BLaER1 (cell line): ENCODE results near the gene NELFA.

Experiments used
- H3K27ac ChIP-seq: shearing (Covaris generic); formaldehyde crosslinking; 2 replicates; pipeline ENCODE4 v1.8.1; 2022
- H3K27me3 ChIP-seq: shearing (Covaris generic); formaldehyde crosslinking; 2 replicates; pipeline ENCODE4 v1.8.1; 2022
- H3K36me3 ChIP-seq: shearing (Covaris generic); formaldehyde crosslinking; 2 replicates; pipeline ENCODE4 v1.8.1; 2022
- H3K4me1 ChIP-seq: shearing (Covaris generic); formaldehyde crosslinking; 2 replicates; pipeline ENCODE4 v1.8.1; 2022
- H3K4me2 ChIP-seq: shearing (Covaris generic); formaldehyde crosslinking; 2 replicates; pipeline ENCODE4 v1.8.1; 2022
- H3K4me3 ChIP-seq: shearing (Covaris generic); formaldehyde crosslinking; 2 replicates; pipeline ENCODE4 v1.8.1; 2022
- H3K9ac ChIP-seq: shearing (Covaris generic); formaldehyde crosslinking; 2 replicates; pipeline ENCODE4 v1.8.1; 2022
- H3K9me3 ChIP-seq: shearing (Covaris generic); formaldehyde crosslinking; 2 replicates; pipeline ENCODE4 v1.8.1; 2022
- H4K20me1 ChIP-seq: shearing (Covaris generic); formaldehyde crosslinking; 2 replicates; pipeline ENCODE4 v1.8.1; 2022
- Cebpa-rat ChIP-seq: shearing (Covaris generic); IDR thresholded peaks from 2 replicates; pipeline ENCODE4 v1.8.1; 2022

Gene NELFA

DNA sequence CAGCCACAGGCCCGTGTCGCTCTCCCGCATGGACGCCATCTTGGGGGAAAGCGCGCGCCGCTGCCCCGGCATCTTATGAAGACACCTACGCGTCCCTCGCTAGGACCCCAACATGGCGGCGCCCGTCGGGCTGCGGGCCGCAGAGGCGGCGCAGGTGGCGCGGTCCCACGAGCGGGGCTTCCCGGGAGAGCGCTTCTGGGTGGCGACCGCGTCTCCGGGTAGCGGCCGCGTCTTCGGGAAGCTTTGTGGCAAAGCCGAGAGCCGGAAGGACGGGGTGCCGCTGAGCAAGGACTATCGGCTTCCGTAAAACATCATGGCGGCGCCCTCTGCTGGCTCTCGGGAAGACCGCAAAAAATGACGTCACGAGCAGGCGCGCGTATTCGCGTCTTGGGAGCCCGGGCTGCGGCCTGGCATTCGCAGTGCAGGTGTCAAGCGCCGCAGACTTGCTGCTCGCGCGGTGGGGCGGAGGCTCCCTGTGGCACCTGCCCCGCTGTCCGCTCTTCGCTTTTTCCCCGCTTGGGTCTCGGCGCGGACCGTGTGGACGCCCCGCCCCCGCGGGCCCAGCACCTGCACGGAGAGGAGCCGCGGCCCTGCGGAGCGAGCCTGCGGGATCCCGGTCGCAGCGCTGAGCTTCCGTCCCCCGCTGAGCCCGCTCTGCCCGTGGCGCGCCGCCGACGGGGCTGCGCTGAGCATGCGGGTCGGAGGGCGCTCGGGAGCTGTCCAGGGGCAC lies at the start of gene NELFA:
TSS of gene NELFA (minus strand) at position 54 of the 730 bp plus-strand sequence. CDS start at position 39, 15 bp downstream.
- peaks cover 33% of the 10 kb centered on the region for H3K36me3 ChIP-seq
- H3K27me3 ChIP-seq: no peaks in the 10 kb centered on the region
- peak within 1 kb of the TSS; percentile 91 for H3K4me3 ChIP-seq
- peaks cover 39% of the 10 kb centered on the region for H4K20me1 ChIP-seq
- TF ChIP-seq Cebpa-rat: no peak
- H3K9me3 ChIP-seq: no peaks in the 10 kb centered on the region
- H3K4me2 ChIP-seq: peak within 1 kb of the TSS; percentile 85
- H3K9ac ChIP-seq: peak within 1 kb of the TSS; percentile 98
- peak within 1 kb of the TSS; percentile 99 for H3K27ac ChIP-seq
- peaks cover 33% of the 10 kb centered on the region for H3K4me1 ChIP-seq

DNA sequence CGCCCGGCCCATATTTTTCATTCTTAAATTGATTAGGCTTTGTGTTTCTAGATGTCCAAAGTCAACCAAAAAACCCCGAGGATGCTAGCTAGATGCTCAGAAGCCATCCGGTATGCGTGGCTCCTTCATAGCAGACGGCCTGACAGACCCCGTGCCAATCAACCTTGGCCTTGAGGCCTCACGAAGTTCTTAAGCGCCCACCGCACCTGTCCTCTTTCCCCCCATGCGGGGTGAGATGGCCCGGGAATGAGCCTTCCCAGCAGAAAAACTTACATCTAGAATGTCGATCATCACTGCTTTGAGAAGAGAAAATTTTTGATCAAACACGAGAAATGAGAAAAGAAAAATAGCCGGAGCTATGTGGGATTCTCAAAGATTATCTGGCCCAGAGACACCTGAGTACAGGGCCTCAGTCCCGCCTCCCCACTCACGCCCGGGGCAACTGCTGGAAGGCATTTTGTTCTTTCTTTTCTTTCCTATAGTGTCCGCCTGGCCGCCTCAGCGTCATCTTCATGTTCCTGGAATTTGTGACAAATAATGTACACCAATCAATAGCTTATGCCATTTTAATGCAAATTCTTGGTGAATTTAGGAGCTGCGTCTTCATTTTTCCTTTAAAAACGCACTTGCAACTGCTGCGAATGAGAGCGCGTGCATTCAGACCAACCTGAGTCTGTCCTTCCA lies 48.8 kb upstream of the NELFA start:
- peaks cover 39% of the 10 kb centered on the region for H3K27me3 ChIP-seq
- H3K27ac ChIP-seq: no peak overlapping the region
- no peaks in the 10 kb centered on the region for H3K9me3 ChIP-seq
- H3K4me3 ChIP-seq: no peak overlapping the region
- no peak overlapping the region for H3K9ac ChIP-seq
- H3K36me3 ChIP-seq: no peaks in the 10 kb centered on the region
- no peak for TF ChIP-seq Cebpa-rat
- H4K20me1 ChIP-seq: peaks cover 19% of the 10 kb centered on the region
- H3K4me2 ChIP-seq: no peak overlapping the region; the same call in 1 of the 2 replicates
- H3K4me1 ChIP-seq: peaks cover 24% of the 10 kb centered on the region

DNA sequence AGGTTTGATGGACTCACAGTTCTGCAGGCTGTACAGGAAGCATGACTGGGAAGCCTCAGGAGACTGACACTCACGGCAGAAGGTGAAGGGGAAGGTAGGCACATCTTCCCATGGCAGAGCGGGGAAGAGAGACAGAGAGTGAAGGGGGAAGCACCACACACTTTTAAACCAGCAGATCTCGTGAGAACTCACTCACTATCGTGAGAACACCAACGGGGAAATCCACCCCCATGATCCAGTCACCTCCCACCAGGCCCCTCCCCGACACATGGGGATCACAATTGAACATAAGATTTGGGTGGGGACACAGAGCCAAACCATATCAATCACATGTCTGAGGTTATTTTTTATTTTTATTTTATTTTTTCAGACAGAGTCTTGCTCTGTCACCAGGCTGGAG lies 45.4 kb upstream of the NELFA start:
- no peaks in the 10 kb centered on the region; the same call in 1 of the 2 replicates for H3K4me1 ChIP-seq
- no peak overlapping the region for H3K27ac ChIP-seq
- H3K4me2 ChIP-seq: no peak overlapping the region
- no peak overlapping the region for H3K4me3 ChIP-seq
- H3K9me3 ChIP-seq: no peaks in the 10 kb centered on the region
- peaks cover 25% of the 10 kb centered on the region for H3K27me3 ChIP-seq
- H3K9ac ChIP-seq: no peak overlapping the region
- no peaks in the 10 kb centered on the region for H3K36me3 ChIP-seq
- H4K20me1 ChIP-seq: no peaks in the 10 kb centered on the region
- no peak for TF ChIP-seq Cebpa-rat

DNA sequence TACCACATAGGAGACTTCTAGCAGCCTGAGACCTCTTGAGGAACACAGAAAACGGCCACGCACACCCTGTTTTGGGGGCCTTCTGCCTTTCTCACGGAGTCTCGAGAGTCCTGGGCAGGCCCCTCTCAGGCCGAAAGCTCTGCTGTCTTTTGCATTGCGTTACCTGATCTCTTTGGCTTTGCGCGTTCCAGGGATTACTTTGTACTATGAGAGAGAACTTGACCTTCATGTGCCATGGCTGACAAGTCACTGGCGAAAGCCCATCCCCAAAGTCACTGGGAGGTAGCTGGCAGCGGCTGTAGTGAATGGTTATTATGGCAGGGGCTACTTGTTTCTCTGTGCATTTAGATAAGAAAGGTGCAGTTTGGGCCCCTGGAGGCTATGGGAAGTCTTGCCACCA lies 42.3 kb upstream of the NELFA start:
- Histone ChIP-seq H3K36me3 (no peaks in the 10 kb centered on the region), H3K27ac (no peak overlapping the region), H3K4me3 (no peak overlapping the region), H3K9ac (no peak overlapping the region), H3K9me3 (no peaks in the 10 kb centered on the region), H3K4me2 (no peak overlapping the region), H3K27me3 (peaks cover 7% of the 10 kb centered on the region; the same call in 1 of the 2 replicates), H4K20me1 (0 out of 2 replicates have a peak, but pooled peaks cover 2% of the 10 kb centered on the region), H3K4me1 (peaks cover 12% of the 10 kb centered on the region)
- no peak for TF ChIP-seq Cebpa-rat

DNA sequence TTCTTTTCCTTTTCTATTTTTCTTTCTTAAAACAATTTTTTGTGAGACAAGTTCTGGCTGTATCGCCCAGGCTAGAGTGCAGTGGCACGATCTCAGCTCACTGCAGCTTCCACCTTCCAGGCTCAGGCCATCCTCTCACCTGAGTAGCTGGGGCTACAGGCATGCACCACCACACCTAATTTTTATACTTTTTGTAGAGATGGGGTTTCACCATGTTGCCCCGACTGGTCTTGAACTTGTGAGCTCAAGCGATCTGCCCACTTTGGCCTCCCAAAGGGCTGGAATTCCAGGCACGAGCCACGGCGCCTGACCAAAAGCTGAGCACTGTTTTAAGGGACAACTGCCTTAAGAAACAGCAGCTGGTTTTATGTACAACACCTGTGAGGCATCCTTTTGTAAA lies 41.0 kb upstream of the NELFA start:
- no peak for TF ChIP-seq Cebpa-rat
- Histone ChIP-seq H3K4me1 (peaks cover 25% of the 10 kb centered on the region), H4K20me1 (peaks cover 11% of the 10 kb centered on the region), H3K27ac (no peak overlapping the region), H3K4me2 (no peak overlapping the region), H3K9ac (no peak overlapping the region), H3K27me3 (peaks cover 6% of the 10 kb centered on the region; the same call in 1 of the 2 replicates), H3K9me3 (no peaks in the 10 kb centered on the region), H3K4me3 (no peak overlapping the region), H3K36me3 (peaks cover under 1% of the 10 kb centered on the region; the same call in 1 of the 2 replicates)

DNA sequence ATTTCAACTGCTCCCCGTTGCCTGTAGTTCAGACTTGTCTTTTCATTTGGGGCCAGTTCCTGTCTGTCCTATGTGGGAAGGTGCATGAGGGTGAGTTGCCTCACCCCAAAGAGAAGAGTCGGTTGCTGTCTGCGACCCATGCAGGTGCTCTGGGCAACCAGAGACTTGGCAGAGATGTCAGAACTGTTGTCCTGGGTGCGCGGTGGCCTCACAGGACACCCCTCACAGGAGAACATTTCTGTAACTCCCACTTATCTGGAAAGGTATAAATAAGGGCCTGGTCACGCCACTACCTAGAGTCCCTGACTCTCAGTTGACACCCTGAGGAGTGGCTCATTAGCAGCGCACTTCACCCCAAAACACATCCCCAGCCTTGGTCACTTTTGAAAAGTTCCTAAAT lies 40.6 kb upstream of the NELFA start:
- no peak overlapping the region for H3K4me2 ChIP-seq
- peaks cover 5% of the 10 kb centered on the region for H3K36me3 ChIP-seq
- peaks cover 15% of the 10 kb centered on the region for H4K20me1 ChIP-seq
- no peak overlapping the region for H3K27ac ChIP-seq
- H3K27me3 ChIP-seq: peaks cover 6% of the 10 kb centered on the region; the same call in 1 of the 2 replicates
- H3K4me3 ChIP-seq: no peak overlapping the region
- no peak for TF ChIP-seq Cebpa-rat
- no peak overlapping the region for H3K9ac ChIP-seq
- peaks cover 29% of the 10 kb centered on the region for H3K4me1 ChIP-seq
- H3K9me3 ChIP-seq: no peaks in the 10 kb centered on the region

DNA sequence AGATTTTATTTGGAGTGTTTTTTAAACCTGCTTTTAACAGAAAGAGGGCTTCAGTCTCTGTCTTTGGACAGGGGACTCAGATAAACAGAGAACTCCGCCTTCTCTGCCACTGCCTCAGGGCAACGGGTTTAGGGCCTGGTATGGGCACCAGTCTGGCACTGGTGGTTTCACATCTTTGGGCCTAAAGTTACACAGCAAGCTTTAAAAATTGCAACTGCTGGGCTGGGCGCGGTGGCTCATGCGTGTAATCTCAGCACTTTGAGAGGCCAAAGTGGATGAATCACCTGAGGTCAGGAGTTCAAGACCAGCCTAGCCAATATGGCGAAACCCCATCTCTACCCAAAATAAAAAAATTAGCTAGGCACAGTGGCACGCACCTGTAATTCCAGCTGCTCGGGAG lies 40.1 kb upstream of the NELFA start:
- no peak overlapping the region for H3K9ac ChIP-seq
- no peak overlapping the region for H3K27ac ChIP-seq

DNA sequence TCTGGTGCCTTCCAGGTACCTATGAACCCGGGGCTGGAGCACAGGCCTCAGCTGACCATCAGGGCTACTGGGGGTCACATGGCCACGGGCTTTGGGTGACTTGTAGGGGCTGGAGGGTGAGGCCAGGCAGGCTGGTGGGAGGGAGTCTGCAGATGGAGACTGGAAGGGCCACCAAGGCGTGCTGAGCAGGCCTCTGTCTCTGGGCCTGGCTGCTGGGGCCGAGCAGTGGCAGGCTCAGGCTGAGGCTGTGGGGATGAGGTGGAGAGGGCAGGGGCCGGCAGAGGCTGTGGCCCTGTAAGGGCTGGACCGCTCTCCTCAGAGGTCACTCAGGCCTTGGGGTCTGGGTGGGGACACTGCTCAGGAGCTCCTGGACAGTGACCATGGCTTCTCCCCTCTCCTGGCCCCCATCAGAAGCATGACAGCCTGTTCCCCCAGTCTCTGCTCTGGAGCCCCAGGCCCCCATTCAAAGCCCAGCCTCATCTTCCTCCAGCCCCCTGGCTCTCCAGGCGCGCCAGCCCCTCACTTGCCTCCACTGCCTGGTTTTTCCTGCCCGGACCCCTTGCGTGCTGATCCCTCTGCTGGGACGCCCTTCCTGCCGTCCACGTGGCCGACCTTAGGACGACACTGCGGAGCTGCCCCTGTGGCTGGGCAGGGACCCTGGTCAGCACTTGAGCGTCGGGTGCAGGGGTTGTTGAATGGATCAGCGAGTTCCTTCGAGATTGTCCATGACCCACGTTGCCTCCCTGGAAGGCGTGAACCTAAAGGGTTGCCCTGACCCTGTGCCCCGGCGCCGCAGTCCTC lies 39.2 kb upstream of the NELFA start:
- TF ChIP-seq Cebpa-rat: no peak
- Histone ChIP-seq H3K9me3 (no peaks in the 10 kb centered on the region), H3K27ac (no peak overlapping the region), H3K4me3 (no peak overlapping the region), H3K9ac (no peak overlapping the region), H3K4me1 (peaks cover 43% of the 10 kb centered on the region), H3K4me2 (no peak overlapping the region), H3K36me3 (peaks cover 13% of the 10 kb centered on the region), H3K27me3 (peaks cover 6% of the 10 kb centered on the region; the same call in 1 of the 2 replicates), H4K20me1 (peaks cover 29% of the 10 kb centered on the region)

More for the DNA sequence above, 40.1 kb upstream of the NELFA start:
- Histone ChIP-seq H3K27me3 (peaks cover 6% of the 10 kb centered on the region; the same call in 1 of the 2 replicates), H3K9me3 (no peaks in the 10 kb centered on the region), H3K36me3 (peaks cover 11% of the 10 kb centered on the region), H3K4me2 (no peak overlapping the region), H3K4me1 (peaks cover 35% of the 10 kb centered on the region), H3K4me3 (no peak overlapping the region), H4K20me1 (peaks cover 21% of the 10 kb centered on the region)
- no peak for TF ChIP-seq Cebpa-rat

DNA sequence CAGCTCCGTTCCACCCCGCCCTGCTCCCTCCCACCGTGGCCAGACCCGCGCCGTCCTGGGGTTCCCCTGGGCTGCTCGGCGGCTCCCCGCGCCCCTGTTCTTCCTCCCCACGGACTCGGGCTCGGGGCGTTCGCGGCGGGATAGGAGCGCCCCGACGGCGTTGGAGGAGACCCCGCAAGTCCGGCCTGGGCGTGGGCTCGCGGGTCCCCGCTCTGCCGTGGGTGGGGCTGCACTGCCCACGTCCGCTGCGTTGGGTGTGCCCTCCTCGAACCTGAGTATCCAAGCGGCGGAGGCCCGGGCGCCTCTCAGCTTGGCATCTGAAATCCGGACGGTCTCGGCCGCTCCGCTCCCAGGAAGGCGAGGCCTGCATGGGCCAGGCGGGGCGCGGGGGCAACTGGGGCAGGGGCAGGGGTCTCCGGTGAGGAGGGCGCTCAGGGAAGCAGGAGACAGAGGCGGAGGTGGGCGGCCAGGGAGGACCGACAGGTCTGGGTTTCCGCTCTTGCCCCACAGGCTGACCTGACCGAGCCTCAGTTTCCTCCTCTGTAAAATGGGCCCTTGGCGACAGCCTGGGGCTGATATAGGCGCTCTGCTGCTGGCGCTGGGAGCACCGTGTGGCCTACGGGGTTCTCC lies 38.4 kb upstream of the NELFA start:
- no peaks in the 10 kb centered on the region for H3K9me3 ChIP-seq
- 0 out of 2 replicates have a peak overlapping the region, but pooled peaks have one; percentile 15 for H3K9ac ChIP-seq
- peaks cover 13% of the 10 kb centered on the region for H3K36me3 ChIP-seq
- TF ChIP-seq Cebpa-rat: no peak
- H3K4me2 ChIP-seq: peak overlapping the region; percentile 91
- 0 out of 2 replicates have a peak overlapping the region, but pooled peaks have one; percentile 33 for H3K4me3 ChIP-seq
- H3K27ac ChIP-seq: no peak overlapping the region
- peaks cover 34% of the 10 kb centered on the region for H4K20me1 ChIP-seq
- H3K27me3 ChIP-seq: peaks cover 6% of the 10 kb centered on the region; the same call in 1 of the 2 replicates
- H3K4me1 ChIP-seq: peaks cover 47% of the 10 kb centered on the region
